Hematopoietic multipotent progenitor cell treated with erythropoietin and hydrocortisone succinate and interleukin-3 and kit ligand, for 8 days (in vitro differentiated cells): Measurements from ENCODE around the gene ARHGAP15.

Experiments
- DNase-seq: peaks from one replicate; pipeline ENCODE4 v3.0.0-alpha.2; 2015

The ARHGAP15 gene

DNA sequence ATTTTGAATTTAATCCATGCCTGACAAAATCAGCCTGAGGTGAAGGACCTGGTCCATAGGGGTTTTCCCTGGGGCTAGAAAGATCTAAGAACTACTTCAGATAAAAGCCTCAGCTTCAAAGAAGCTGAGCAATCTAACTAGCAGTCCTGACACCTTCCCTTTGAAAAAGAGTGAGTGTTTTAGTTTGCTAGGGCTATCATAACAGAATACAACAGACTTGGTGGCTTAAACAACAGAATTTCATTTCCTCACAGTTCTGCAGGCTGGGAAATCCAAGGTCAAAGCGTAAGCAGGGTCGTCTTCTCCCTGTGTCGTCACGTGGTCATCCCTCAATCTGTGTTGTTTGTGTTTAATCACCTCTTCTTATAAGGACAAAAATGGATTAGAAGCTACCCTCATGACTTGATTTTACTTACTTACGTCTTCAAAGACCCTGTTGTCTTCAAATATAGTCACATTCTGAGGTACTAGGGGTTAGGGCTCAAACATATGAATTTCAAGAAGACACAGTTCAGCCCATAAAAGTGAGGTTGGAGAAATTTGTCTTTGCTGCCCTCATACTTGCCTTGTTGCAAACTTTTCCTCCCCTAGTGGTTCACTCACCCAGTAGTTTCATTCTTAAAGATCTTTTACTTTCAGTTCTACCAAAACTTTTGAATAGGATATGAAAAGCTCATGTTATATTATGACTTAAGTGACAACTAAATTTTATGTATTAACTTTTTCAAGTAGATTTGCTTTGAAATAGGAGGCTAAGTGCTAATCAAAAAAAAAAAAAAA lies 673.8 kb downstream of the ARHGAP15 start:
- no peak for DNase-seq

- DNase-seq = no peak
Observed at GRCh38 chr2:143803936-143804335, 674.7 kb downstream of the ARHGAP15 start.

GRCh38 chr2:143805666-143806065 lies 676.4 kb downstream of the ARHGAP15 start:
- no peak for DNase-seq

- no peak for DNase-seq
Observed at GRCh38 chr2:143807192-143807591, 678.0 kb downstream of the ARHGAP15 start.

- no peak for DNase-seq
Observed at GRCh38 chr2:143807671-143808070, 678.5 kb downstream of the ARHGAP15 start.

DNA sequence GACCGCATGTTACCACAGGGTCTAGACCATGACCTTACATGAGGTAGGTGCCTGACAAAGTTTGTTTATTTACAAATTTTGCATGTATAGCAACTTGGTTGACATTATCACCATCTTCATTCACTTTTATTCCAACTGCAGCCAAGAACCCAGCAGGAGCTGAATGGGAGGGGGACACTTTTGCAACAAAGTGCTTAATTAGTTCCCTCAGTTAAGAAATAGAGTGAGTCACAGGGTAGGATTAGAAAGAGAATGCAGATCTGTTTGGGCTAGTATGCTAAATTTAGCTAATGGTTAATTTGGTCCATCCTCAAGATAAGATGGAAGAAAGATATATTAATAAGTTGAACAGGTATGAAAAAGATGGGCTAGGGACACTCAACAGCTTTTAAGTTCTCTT lies 678.9 kb downstream of the ARHGAP15 start:
- no peak for DNase-seq

GRCh38 chr2:143815082-143815481 lies 685.9 kb downstream of the ARHGAP15 start:
- DNase-seq = no peak

- no peak for DNase-seq
Observed at GRCh38 chr2:143816916-143817315, 687.7 kb downstream of the ARHGAP15 start.
